Kidney epithelial cell (primary cell): ENCODE data around the gene LCK. TPM values are rescaled to one million over a fixed set of nuclear protein-coding genes. Genes with fewer than 3 reads are reported as not detected.
"Not testable (repeated sequence)": the region's sequence is repeated elsewhere in the genome, so short reads cannot be mapped to it uniquely, and the experiment has no call there.

ENCODE experiments used
- DNase-seq: peaks from one replicate; pipeline ENCODE4 v3.0.0-alpha.2; 2010; ENCODE audit warnings: low read depth
- H3K27me3 ChIP-seq: 2 replicates; pipeline ENCODE4 v1.6.0; 2011; ENCODE audit warnings: low read length; ENCODE audit not compliant: control insufficient read depth, insufficient read depth
- H3K36me3 ChIP-seq: 2 replicates; pipeline ENCODE4 v1.5.1; 2011; ENCODE audit warnings: low read length; ENCODE audit not compliant: control insufficient read depth, insufficient read depth
- H3K4me3 ChIP-seq: 2 replicates; pipeline ENCODE4 v1.5.1; 2011; ENCODE audit warnings: low read depth, mild to moderate bottlenecking, control low read depth, low read length
- total RNA-seq: library from RNA; depleted of rRNA; stranded (reverse); fragments of >200 nt; gene quantifications from 2 replicates; pipeline ENCODE4 v1.2.3, GENCODE V29; 2015
- TF ChIP-seq, protein P1 (sequence below): IDR thresholded peaks from 2 replicates; pipeline ENCODE4 v1.5.1; 2011; ENCODE audit warnings: mild to moderate bottlenecking, moderate library complexity, low read length, control low read depth, inconsistent platforms; ENCODE audit not compliant: insufficient read depth, poor library complexity, severe bottlenecking

The LCK gene
- total RNA-seq, 1 donor from 2014 or later, result 6.2 TPM

DNA sequence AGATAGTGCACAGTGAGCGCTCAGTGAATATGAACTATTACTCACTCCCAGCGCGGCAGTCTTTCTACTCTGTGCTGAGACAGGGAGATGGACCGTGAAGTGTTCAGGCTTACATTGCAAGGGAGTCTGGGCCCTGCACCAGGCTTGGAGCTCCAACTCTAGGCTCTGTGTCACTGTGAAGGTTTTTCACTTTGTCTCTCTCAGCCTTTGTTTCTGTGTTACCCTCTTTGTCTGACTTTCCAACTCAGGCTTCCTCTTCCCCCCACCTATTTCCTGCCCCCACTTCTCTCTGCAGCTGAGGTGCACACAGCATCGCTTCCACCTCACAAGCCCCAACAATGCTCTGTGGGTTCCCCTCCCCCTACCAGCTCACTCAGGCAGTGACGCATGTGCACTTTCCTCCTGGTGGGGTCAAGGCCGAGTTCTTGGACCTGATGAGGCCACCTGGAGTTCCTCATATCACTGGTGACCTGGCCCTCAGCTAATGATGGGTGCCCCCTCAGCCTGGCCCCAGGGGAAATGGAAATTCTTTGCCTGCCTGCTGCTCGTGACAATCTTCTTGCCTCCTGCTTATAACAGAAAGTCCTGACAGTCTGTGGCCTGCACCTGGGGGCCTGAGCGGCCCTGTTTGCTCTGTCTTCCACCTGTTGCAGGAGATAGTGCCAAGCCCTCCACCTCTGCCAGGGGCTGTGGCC lies 1.1 kb upstream of the LCK start:
- TF ChIP-seq, protein P1, sequence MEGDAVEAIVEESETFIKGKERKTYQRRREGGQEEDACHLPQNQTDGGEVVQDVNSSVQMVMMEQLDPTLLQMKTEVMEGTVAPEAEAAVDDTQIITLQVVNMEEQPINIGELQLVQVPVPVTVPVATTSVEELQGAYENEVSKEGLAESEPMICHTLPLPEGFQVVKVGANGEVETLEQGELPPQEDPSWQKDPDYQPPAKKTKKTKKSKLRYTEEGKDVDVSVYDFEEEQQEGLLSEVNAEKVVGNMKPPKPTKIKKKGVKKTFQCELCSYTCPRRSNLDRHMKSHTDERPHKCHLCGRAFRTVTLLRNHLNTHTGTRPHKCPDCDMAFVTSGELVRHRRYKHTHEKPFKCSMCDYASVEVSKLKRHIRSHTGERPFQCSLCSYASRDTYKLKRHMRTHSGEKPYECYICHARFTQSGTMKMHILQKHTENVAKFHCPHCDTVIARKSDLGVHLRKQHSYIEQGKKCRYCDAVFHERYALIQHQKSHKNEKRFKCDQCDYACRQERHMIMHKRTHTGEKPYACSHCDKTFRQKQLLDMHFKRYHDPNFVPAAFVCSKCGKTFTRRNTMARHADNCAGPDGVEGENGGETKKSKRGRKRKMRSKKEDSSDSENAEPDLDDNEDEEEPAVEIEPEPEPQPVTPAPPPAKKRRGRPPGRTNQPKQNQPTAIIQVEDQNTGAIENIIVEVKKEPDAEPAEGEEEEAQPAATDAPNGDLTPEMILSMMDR, result no peak
- Histone ChIP-seq H3K36me3 (no peaks in the 10 kb centered on the region), H3K27me3 (no peaks in the 10 kb centered on the region), H3K4me3 (no peak overlapping the region)
- no peak for DNase-seq

DNA sequence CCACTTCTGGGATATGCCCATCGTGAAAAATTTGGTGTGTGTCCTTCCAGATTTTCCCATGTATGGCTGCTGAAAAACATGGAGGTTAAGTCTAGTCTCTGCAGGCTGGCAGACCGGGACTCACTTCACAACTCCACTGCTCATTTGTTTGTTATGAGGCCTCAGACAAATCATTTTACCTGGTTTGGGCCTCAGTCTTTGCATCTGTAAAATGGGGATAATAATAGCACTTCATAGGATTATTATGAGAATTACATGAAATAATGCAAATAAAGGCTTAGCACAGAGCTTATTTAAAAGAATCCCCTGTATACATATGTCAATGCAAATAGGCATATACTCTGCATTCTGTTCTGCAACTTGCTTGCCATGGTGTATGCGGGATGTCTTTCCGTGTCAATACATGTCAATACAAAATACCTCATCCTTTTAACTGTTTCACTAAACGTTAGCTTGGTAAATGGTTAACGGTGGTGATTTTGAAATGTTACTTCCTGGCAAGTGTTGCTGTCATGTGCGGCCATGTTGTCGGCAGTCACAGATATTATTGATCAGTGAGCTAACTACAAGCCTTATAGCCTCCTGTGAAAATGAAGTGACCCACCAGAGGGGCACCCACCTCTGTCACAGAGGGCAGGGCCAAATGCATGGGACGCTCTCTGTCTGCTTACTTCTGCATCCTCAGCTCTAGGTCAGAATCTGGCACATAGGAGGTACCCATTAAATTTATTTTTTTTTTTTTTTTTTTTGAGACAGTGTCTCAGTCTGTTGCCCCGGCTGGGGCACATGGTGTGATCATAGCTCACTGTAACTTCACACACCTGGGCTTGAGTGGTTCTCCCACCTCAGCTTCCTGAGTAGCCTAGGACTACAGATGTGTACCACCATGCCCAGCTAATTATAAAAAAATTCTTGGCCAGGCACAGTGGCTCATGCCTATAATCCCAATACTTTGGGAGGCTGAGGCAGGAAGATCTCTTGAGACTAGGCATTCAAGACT lies 4.3 kb downstream of the LCK start:
- no peak for DNase-seq
- Histone ChIP-seq H3K4me3 (no peak overlapping the region), H3K27me3 (no peaks in the 10 kb centered on the region), H3K36me3 (no peaks in the 10 kb centered on the region)
- TF ChIP-seq, protein P1, result no peak

DNA sequence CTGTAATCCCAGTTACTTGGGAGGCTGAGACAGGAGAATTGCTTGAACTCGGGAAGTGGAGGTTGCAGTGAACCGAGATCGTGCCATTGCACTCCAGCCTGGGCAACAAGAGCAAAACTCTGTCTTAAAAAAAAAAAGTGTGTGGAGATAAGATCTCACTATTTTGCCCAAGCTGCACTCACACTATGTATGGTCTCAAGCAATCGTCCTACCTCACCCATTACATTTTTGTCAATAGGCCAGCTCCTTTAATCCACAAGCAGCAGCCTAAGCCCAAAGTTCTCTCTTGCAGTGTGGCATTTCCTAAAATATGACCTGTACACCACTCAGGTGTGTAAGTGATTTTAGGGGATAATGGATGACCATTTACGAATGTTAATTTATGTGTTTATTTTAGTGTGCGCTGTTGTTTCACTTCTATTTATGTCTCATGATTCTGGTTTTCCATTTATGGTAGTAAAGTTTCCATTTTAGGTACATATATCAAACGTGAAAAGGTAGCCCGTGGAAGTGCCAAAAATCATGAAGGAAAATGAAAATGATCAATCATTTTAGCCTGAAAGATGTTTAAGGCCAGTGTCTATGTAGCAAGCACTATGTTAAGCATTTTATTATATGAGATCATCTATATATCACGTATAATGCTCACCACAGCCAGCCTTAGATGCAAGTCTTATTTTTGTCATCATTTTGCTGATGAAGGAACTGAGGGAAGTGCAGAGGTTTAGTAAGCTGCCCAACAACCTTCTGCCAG lies 5.6 kb downstream of the LCK start:
- TF ChIP-seq, protein P1, result no peak
- no peaks in the 10 kb centered on the region for H3K36me3 ChIP-seq
- no peak for DNase-seq

DNA sequence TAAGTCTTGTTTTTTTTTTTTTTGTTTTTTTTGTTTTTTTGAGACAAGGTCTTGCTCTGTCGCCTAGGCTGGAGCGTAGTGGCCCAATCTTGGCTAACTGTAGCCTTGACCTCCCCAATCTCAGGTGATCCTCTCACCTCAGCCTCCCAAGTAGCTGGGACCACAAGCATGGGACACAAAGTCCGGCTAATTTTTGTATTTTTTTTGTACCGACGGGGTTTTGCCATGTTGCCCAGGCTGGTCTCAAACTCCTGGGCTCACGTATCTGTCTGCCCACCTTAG lies 6.1 kb downstream of the LCK start:
- H3K4me3 ChIP-seq, result no peak overlapping the region
- no peak for DNase-seq
- TF ChIP-seq, protein P1, result no peak
- H3K36me3 ChIP-seq, result no peaks in the 10 kb centered on the region
- no peaks in the 10 kb centered on the region for H3K27me3 ChIP-seq

More for the DNA sequence above, 5.6 kb downstream of the LCK start:
- Histone ChIP-seq H3K4me3 (no peak overlapping the region), H3K27me3 (no peaks in the 10 kb centered on the region)

DNA sequence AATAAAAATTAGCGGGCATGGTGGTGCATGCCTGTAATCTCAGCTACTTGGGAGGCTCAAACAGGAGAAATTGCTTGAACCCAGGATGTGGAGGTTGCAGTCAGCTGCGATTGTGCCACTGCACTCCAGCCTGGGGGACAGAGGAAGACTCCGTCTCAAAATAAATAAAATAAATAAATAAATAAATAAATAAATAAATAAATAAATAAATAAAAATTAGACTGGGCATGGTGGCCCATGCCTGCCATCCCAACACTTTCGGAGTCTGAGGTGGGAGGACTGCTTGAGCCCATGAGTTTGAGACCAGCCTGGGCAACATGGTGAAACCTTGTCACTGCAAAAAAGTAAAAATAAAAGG lies 12.2 kb downstream of the LCK start:
- not testable (repeated sequence) for H3K4me3 ChIP-seq, H3K27me3 ChIP-seq, DNase-seq, H3K36me3 ChIP-seq

DNA sequence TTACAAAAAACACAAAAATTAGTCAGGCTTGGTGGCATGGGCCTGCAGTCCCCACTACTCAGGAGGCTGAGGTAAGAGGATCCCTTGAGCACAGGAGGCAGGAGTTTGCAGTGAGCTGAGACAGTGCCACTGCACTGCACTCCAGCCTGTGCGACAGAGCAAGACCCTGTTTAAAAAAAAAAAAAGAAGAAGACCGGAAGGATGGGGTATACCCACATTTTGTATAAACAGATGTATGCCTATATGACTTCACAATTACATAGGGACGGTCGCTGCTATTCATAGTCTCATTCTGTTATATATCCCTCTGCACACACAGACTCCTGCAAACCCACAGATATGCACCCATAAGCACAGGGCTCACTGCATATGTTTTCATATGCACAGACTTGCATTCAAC lies 12.7 kb downstream of the LCK start:
- TF ChIP-seq, protein P1, result no peak
- DNase-seq, result no peak
- no peaks in the 10 kb centered on the region for H3K36me3 ChIP-seq

More for the DNA sequence above, 12.7 kb downstream of the LCK start:
- H3K27me3 ChIP-seq, result peaks cover 2% of the 10 kb centered on the region
- H3K4me3 ChIP-seq, result no peak overlapping the region
